ENCODE data around the gene RGMA.

Gene RGMA

GRCh38 chr15:93001881-93002280 lies 87.1 kb downstream of the RGMA start:
- DNase-seq (ENCODE audit: low read depth), result no peak
- no peak overlapping the region for H3K4me3 ChIP-seq (ENCODE audit: low read length)
- no peak for TF ChIP-seq CTCF (conservative IDR thresholded peaks at IDR 0.05; ENCODE audit: low read length)

GRCh38 chr15:93001156-93001555 lies 87.9 kb downstream of the RGMA start:
- DNase-seq (ENCODE audit: low read depth), result no peak
- no peak for TF ChIP-seq CTCF (conservative IDR thresholded peaks at IDR 0.05; ENCODE audit: low read length)
- H3K4me3 ChIP-seq (ENCODE audit: low read length), result no peak overlapping the region

- no peak overlapping the region for H3K4me3 ChIP-seq (ENCODE audit: low read length)
- TF ChIP-seq CTCF (conservative IDR thresholded peaks at IDR 0.05; ENCODE audit: low read length), result no peak
- DNase-seq (ENCODE audit: low read depth), result no peak
Measured at GRCh38 chr15:92997821-92998220, 91.2 kb downstream of the RGMA start.

DNA sequence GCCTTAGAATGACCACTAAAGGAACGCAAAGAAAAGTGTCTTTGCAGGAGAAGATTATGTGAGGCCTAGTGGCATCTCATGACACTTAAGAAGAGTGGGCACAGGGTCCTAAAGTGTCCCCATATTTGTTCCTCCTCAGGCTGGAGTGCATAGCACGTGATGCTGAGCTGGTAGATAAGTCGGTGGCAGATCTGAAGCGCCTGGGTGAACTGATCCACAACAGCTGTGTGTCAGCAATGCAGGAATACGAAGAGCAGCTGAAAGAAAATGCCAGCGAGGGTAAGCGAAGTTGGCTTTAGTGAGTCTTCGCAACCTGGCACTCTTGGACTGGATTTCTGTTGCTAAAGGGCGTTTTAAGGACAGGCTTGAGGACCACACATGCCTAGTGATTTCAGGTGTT lies 96.3 kb downstream of the RGMA start:
- H3K4me3 ChIP-seq (ENCODE audit: low read length), result no peak overlapping the region
- DNase-seq (ENCODE audit: low read depth), result no peak

GRCh38 chr15:92990031-92990430 lies 99.0 kb downstream of the RGMA start:
- DNase-seq (ENCODE audit: low read depth), result no peak
- H3K4me3 ChIP-seq (ENCODE audit: low read length), result no peak overlapping the region
- no peak for TF ChIP-seq CTCF (conservative IDR thresholded peaks at IDR 0.05; ENCODE audit: low read length)

More for the DNA sequence above, 96.3 kb downstream of the RGMA start:
- TF ChIP-seq CTCF (conservative IDR thresholded peaks at IDR 0.05; ENCODE audit: low read length), result no peak

DNA sequence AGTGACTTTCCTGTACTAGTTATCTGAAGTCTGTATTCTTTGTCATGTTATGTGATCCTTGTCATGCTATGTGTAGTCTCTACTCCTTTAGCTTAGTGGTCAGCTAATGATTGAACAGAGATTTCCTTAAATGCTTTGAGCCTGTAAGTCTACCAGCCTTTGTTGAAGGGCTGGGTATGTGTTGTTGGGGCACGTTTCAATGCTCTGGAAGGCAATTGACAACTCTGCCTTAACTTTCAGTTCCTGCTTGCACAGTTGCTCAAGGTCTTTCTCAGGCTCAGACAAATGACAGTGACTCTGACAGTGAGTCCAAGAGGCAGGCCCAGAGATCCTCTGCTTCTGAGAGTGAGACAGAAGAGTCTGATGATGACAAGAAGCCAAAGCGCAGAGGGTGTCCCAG lies 99.5 kb downstream of the RGMA start:
- TF ChIP-seq CTCF (conservative IDR thresholded peaks at IDR 0.05; ENCODE audit: low read length), result no peak
- DNase-seq (ENCODE audit: low read depth), result no peak
- H3K4me3 ChIP-seq (ENCODE audit: low read length), result no peak overlapping the region

Measured in AG10803 (cell line).